Activated naive CD4-positive, alpha-beta T cell treated with anti-CD3 and anti-CD28 coated beads, Interleukin-2, amount 50 U/mL, for 24 hours (primary cell): Measurements from ENCODE around the gene ZNF584.
"Not testable (repeated sequence)": the region's sequence is repeated elsewhere in the genome, so short reads cannot be mapped to it uniquely, and the experiment has no call there.

Experiments used
- H3K27ac Mint-ChIP-seq: one replicate; pipeline ENCODE4 v1.8.0; 2021; ENCODE audit warnings: mild to moderate bottlenecking, mixed read lengths
- H3K27me3 Mint-ChIP-seq: one replicate; pipeline ENCODE4 v1.8.0; 2021; ENCODE audit warnings: mixed read lengths
- H3K36me3 Mint-ChIP-seq: one replicate; pipeline ENCODE4 v1.8.0; 2021; ENCODE audit warnings: mixed read lengths
- H3K4me1 Mint-ChIP-seq: one replicate; pipeline ENCODE4 v1.8.0; 2021; ENCODE audit warnings: mixed read lengths
- H3K4me3 Mint-ChIP-seq: one replicate; pipeline ENCODE4 v1.8.0; 2021; ENCODE audit warnings: mild to moderate bottlenecking, mixed read lengths
- H3K9me3 Mint-ChIP-seq: one replicate; pipeline ENCODE4 v1.8.0; 2021; ENCODE audit warnings: mixed read lengths

ZNF584 gene

GRCh38 chr19:58408152-58409009 is at the start of gene ZNF584:
Gene ZNF584 (plus strand): TSS chr19:58408649. CDS start chr19:58409148, 499 bp downstream.
- Mint-ChIP-seq H3K36me3 (peaks cover 5% of the 10 kb centered on the region), H3K4me1 (peaks cover 28% of the 10 kb centered on the region), H3K27me3 (no peaks in the 10 kb centered on the region), H3K4me3 (peak within 1 kb of the TSS; percentile 98), H3K9me3 (no peaks in the 10 kb centered on the region), H3K27ac (peak within 1 kb of the TSS; percentile 96)

GRCh38 chr19:58361900-58362271 is 46.6 kb upstream of the ZNF584 start:
- Mint-ChIP-seq H3K9me3 (no peaks in the 10 kb centered on the region), H3K4me3 (peak overlapping the region; percentile 97), H3K27ac (peak overlapping the region; percentile 79), H3K36me3 (no peaks in the 10 kb centered on the region), H3K4me1 (peaks cover 10% of the 10 kb centered on the region), H3K27me3 (no peaks in the 10 kb centered on the region)

- Mint-ChIP-seq H3K27me3 (no peaks in the 10 kb centered on the region), H3K36me3 (no peaks in the 10 kb centered on the region), H3K4me1 (peaks cover 10% of the 10 kb centered on the region)
Measured at GRCh38 chr19:58362272-58362994, 46.0 kb upstream of the ZNF584 start, which contains the start of gene ZNF497. Gene ZNF497 (minus strand): TSS chr19:58362751. CDS start chr19:58357635, 5,116 bp downstream.

GRCh38 chr19:58364146-58364545 is 44.3 kb upstream of the ZNF584 start:
- no peaks in the 10 kb centered on the region for H3K36me3 Mint-ChIP-seq
- no peaks in the 10 kb centered on the region for H3K9me3 Mint-ChIP-seq
- H3K4me3 Mint-ChIP-seq = no peak overlapping the region
- no peak overlapping the region for H3K27ac Mint-ChIP-seq
- no peaks in the 10 kb centered on the region for H3K27me3 Mint-ChIP-seq
- H3K4me1 Mint-ChIP-seq = peaks cover 10% of the 10 kb centered on the region

More at GRCh38 chr19:58362272-58362994, 46.0 kb upstream of the ZNF584 start, which contains the start of gene ZNF497:
- Mint-ChIP-seq H3K27ac (peak within 1 kb of the TSS; percentile 91), H3K9me3 (no peaks in the 10 kb centered on the region), H3K4me3 (peak within 1 kb of the TSS; percentile 97)

GRCh38 chr19:58366585-58367430 is 41.6 kb upstream of the ZNF584 start:
- H3K36me3 Mint-ChIP-seq = no peaks in the 10 kb centered on the region
- H3K27me3 Mint-ChIP-seq = no peaks in the 10 kb centered on the region
- no peak overlapping the region for H3K4me3 Mint-ChIP-seq
- H3K4me1 Mint-ChIP-seq = peaks cover 8% of the 10 kb centered on the region
- no peak overlapping the region for H3K27ac Mint-ChIP-seq
- H3K9me3 Mint-ChIP-seq = no peaks in the 10 kb centered on the region

GRCh38 chr19:58367698-58368454 is 40.6 kb upstream of the ZNF584 start:
- no peak overlapping the region for H3K27ac Mint-ChIP-seq
- H3K4me3 Mint-ChIP-seq = no peak overlapping the region
- no peaks in the 10 kb centered on the region for H3K9me3 Mint-ChIP-seq
- H3K27me3 Mint-ChIP-seq = no peaks in the 10 kb centered on the region
- no peaks in the 10 kb centered on the region for H3K36me3 Mint-ChIP-seq
- H3K4me1 Mint-ChIP-seq = peaks cover 1% of the 10 kb centered on the region

- Mint-ChIP-seq H3K27me3 (no peaks in the 10 kb centered on the region), H3K27ac (no peak overlapping the region), H3K4me3 (no peak overlapping the region), H3K9me3 (no peaks in the 10 kb centered on the region), H3K4me1 (no peaks in the 10 kb centered on the region), H3K36me3 (no peaks in the 10 kb centered on the region)
Measured at GRCh38 chr19:58368561-58369360, 39.7 kb upstream of the ZNF584 start.

- Mint-ChIP-seq H3K4me1 (no peaks in the 10 kb centered on the region), H3K9me3 (no peaks in the 10 kb centered on the region), H3K27ac (no peak overlapping the region), H3K4me3 (no peak overlapping the region), H3K27me3 (no peaks in the 10 kb centered on the region), H3K36me3 (no peaks in the 10 kb centered on the region)
Measured at GRCh38 chr19:58372311-58373133, 35.9 kb upstream of the ZNF584 start.

GRCh38 chr19:58374200-58374599 is 34.2 kb upstream of the ZNF584 start:
- H3K36me3 Mint-ChIP-seq = no peaks in the 10 kb centered on the region
- no peaks in the 10 kb centered on the region for H3K27me3 Mint-ChIP-seq
- H3K9me3 Mint-ChIP-seq = no peaks in the 10 kb centered on the region
- H3K27ac Mint-ChIP-seq = no peak overlapping the region
- no peaks in the 10 kb centered on the region for H3K4me1 Mint-ChIP-seq
- H3K4me3 Mint-ChIP-seq = no peak overlapping the region

- not testable (repeated sequence) for H3K27ac Mint-ChIP-seq, H3K9me3 Mint-ChIP-seq, H3K4me3 Mint-ChIP-seq, H3K27me3 Mint-ChIP-seq, H3K36me3 Mint-ChIP-seq
- H3K4me1 Mint-ChIP-seq = peaks cover 16% of the 10 kb centered on the region
Measured at GRCh38 chr19:58376724-58377123, 31.7 kb upstream of the ZNF584 start.

- peak overlapping the region; percentile 95 for H3K4me3 Mint-ChIP-seq
- H3K4me1 Mint-ChIP-seq = peaks cover 20% of the 10 kb centered on the region
- H3K9me3 Mint-ChIP-seq = no peaks in the 10 kb centered on the region
- H3K27ac Mint-ChIP-seq = peak overlapping the region; percentile 23
- H3K27me3 Mint-ChIP-seq = no peaks in the 10 kb centered on the region
- H3K36me3 Mint-ChIP-seq = no peaks in the 10 kb centered on the region
Measured at GRCh38 chr19:58379246-58379645, 29.2 kb upstream of the ZNF584 start.

GRCh38 chr19:58380037-58380661 is 28.3 kb upstream of the ZNF584 start:
- Mint-ChIP-seq H3K27ac (peak overlapping the region; percentile 97), H3K4me3 (peak overlapping the region; percentile 95), H3K9me3 (no peaks in the 10 kb centered on the region), H3K4me1 (peaks cover 20% of the 10 kb centered on the region), H3K36me3 (no peaks in the 10 kb centered on the region), H3K27me3 (no peaks in the 10 kb centered on the region)
